SK-N-MC (cell line): ENCODE data around the gene CRB1.

ENCODE experiments used
- EZH2 ChIP-seq: fragments of 200-600 bp; sonication (generic); IDR thresholded peaks from one replicate; pipeline ENCODE4 v1.6.1; 2017; ENCODE audit warnings: antibody characterized with exemption
- FOXP2 ChIP-seq: optimal IDR thresholded peaks from 2 replicates; pipeline ENCODE3; 2011; ENCODE audit warnings: mild to moderate bottlenecking, moderate library complexity; ENCODE audit not compliant: insufficient read depth; ENCODE audit errors: extremely low read length, control extremely low read depth
- POLR2AphosphoS5 ChIP-seq: IDR thresholded peaks from 2 replicates; pipeline ENCODE4 v1.6.1; 2012; ENCODE audit warnings: mild to moderate bottlenecking, low read depth, low read length, borderline replicate concordance

GRCh38 chr1:197250616-197251015 lies 17.4 kb upstream of the CRB1 start:
- no peak for TF ChIP-seq EZH2
- TF ChIP-seq POLR2AphosphoS5: no peak
- TF ChIP-seq FOXP2: no peak
